GM12878 (cell line): ENCODE data around the gene CFAP52.

ENCODE experiments used
- ATF2 ChIP-seq: IDR thresholded peaks from 2 replicates; pipeline ENCODE4 v1.6.1; 2012; ENCODE audit warnings: low read length, inconsistent platforms
- CREM ChIP-seq: IDR thresholded peaks from 2 replicates; pipeline ENCODE4 v1.6.1; 2014; ENCODE audit warnings: antibody characterized with exemption, low read depth
- NR2C2 ChIP-seq: IDR thresholded peaks from 2 replicates; pipeline ENCODE4 v1.6.1; 2011; ENCODE audit warnings: borderline replicate concordance, low read depth; ENCODE audit not compliant: control insufficient read depth, insufficient read length
- POLR2A ChIP-seq: IDR thresholded peaks from 2 replicates; pipeline ENCODE4 v1.6.1; 2011; ENCODE audit warnings: low read depth, mild to moderate bottlenecking, low read length
- REST ChIP-seq: IDR thresholded peaks from 2 replicates; pipeline ENCODE4 v1.6.1; 2012; ENCODE audit warnings: mild to moderate bottlenecking, low read depth, low read length
- SP1 ChIP-seq: IDR thresholded peaks from one replicate; pipeline ENCODE4 v1.6.1; 2011; ENCODE audit warnings: low read depth, low read length
- USF2 ChIP-seq: IDR thresholded peaks from 2 replicates; pipeline ENCODE4 v1.6.1; 2011; ENCODE audit warnings: low read depth, low read length, improper control_type of control experiment, borderline replicate concordance

GRCh38 chr17:9553181-9553580 lies 23.3 kb upstream of the CFAP52 start:
- TF ChIP-seq SP1 (no peak), USF2 (no peak), REST (no peak), CREM (no peak), ATF2 (no peak), POLR2A (no peak), NR2C2 (no peak)
